ENCODE results near the gene TRPM1.
A peak's percentile ranks its signal among the peaks of the same experiment; 100 is the strongest.

TRPM1 gene

DNA sequence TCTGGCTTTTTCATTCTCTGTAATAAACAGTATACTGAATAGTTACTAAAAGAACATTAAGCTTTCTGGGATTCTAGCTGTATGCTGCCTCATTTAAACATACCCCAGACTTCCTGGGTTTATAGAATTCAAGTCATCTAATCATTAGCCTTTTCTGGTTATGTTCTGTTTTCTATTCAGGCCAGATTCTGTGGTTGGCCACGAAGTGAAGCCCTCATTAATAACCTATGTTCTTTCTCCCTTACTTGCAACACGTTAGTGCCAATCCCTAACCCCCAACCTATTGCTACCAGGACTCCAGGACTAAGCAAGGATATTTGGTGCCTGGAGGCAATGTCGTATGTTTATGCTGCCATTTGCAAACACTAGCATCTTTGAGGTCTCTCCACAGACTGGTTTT lies 81.5 kb downstream of the TRPM1 start:
- DNase-seq (ENCODE audit: low spot score): no peak
- TF ChIP-seq, protein P1, sequence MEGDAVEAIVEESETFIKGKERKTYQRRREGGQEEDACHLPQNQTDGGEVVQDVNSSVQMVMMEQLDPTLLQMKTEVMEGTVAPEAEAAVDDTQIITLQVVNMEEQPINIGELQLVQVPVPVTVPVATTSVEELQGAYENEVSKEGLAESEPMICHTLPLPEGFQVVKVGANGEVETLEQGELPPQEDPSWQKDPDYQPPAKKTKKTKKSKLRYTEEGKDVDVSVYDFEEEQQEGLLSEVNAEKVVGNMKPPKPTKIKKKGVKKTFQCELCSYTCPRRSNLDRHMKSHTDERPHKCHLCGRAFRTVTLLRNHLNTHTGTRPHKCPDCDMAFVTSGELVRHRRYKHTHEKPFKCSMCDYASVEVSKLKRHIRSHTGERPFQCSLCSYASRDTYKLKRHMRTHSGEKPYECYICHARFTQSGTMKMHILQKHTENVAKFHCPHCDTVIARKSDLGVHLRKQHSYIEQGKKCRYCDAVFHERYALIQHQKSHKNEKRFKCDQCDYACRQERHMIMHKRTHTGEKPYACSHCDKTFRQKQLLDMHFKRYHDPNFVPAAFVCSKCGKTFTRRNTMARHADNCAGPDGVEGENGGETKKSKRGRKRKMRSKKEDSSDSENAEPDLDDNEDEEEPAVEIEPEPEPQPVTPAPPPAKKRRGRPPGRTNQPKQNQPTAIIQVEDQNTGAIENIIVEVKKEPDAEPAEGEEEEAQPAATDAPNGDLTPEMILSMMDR (IDR thresholded peaks at IDR 0.05; ENCODE audit: extremely low read depth, missing control alignments): no peak

DNA sequence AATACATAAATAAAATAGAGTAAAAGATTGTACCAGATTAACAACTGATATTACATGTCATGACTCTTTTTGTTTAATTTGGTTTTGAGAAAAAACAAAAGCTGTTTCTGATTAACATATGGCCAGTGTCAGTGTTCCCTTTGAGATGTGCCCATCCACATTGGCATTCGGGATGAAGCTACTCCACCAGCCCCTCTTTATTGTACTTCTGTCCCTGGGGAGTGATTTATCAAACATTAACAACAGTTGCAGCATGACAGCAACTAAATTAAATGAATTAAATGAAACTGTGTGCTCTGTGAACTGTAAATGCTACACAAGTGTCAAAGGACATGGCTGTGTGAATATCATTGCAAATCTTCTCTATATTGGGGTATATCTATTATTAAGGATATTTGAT lies 84.2 kb downstream of the TRPM1 start:
- TF ChIP-seq, protein P1 (IDR thresholded peaks at IDR 0.05; ENCODE audit: extremely low read depth, missing control alignments): no peak
- no peak for DNase-seq (ENCODE audit: low spot score)

DNA sequence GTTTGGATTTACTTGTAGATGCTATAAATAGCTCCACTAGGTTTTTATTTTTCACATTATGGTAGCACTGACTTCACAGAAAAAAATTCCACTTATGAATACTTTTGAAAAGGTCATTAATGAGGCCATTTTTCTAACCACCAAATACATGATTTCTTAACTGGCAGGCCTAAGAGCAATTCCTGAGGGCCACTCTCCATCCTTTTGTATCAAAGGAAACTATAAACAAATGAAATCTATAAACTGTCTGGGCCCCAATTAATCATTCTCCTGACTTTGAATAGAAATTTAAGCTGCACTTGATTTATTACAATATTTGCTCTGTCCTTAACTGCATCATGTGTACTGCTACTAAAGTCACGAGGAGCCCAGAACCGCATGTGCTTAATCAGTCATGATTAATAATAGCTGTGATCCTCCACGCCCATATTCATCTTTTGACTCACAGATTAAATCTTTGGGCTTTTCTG lies 85.0 kb downstream of the TRPM1 start:
- no peak for DNase-seq (ENCODE audit: low spot score)
- TF ChIP-seq, protein P1 (IDR thresholded peaks at IDR 0.05; ENCODE audit: extremely low read depth, missing control alignments): no peak

DNA sequence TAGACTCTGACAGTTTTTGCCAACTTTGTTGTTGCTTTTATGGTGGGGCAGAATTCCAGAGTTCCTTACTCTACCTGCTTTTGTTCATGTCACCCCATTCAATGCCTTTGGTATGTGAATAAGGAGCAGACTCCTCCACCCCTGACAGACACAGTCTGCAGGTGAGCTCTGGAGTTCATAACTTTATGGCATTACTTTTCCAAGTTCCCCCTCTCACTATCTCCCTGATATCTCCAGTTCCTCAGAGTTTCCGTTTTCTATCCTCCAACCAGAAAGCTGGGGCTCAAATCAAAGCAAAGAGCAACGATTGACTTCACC lies 87.0 kb downstream of the TRPM1 start:
- TF ChIP-seq, protein P1 (IDR thresholded peaks at IDR 0.05; ENCODE audit: extremely low read depth, missing control alignments): no peak

DNA sequence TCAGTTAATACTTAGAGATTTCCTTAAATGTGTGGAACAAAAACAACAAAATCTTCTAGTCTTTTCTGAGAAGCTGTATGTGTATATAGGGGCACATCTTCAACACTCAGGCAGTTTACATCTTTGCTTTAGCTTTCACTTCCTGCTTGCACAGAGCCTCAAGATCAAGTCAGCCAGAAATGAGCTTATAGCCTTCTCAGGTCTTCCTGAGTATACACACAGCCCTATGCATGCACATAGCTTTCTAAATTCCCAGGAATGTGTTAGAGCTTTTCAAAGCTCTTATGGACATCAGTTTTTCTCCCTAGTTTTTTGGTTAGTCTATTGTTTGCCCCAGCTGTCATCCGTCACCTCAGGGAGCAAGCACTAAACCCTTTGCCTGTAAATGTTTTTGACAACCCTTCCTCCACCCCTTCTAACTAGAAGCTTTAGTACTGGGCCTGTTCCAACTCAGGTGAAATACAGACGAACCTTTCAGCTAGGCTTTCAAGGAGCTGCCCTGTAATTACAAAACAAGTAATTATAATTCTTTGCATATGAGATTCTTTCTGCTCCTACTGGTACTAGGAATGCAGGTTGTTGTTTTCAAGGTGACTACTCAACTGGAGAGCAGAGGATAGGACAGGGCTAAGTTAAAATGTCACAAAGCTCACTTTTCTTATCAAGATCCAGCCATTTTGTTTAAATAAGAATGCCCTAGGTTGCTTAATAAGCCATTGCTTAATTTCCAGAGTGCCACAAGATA lies 87.5 kb downstream of the TRPM1 start:
- TF ChIP-seq, protein P1 (IDR thresholded peaks at IDR 0.05; ENCODE audit: extremely low read depth, missing control alignments): no peak
- DNase-seq (ENCODE audit: low spot score): peak; percentile 46

More for the DNA sequence above, 87.0 kb downstream of the TRPM1 start:
- DNase-seq (ENCODE audit: low spot score): no peak

DNA sequence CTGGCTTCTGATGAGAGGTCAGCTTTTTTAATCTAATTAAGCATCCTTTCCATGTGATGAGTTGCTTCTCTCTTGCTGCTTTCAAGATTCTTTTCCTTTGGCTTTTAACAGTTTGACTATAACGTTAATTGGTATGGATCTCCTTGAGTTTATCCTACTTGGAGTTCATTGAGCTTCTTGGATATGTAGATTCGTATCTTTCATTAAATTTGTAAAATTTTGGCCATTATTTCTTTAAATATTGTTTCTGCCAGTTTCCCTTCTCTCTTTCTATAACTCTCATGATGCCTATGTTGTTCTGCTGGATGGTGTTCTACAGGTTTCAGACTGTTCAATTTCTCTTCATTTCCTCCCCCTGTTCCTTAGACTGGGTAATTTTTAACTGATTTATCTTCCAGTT lies 89.1 kb downstream of the TRPM1 start:
- TF ChIP-seq, protein P1 (IDR thresholded peaks at IDR 0.05; ENCODE audit: extremely low read depth, missing control alignments): no peak
- DNase-seq (ENCODE audit: low spot score): no peak

DNA sequence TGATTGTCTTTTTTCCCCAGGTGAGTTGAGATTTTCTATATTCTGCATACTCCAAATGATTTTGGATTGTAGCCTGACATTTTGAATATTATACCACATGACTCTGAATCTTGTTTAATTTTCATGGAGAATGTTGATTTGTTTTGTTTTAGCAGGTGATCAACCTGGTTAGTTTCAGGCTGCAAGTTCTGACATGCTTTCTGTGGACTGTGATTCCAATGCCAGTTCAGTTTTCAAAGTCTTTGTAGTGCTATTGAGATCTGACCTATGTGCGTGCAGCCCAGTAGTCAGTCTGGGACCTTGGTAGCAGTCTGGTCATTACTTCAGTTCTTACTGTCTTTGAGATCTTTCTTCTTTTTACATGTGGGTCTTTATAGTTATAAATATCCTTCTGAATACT lies 91.5 kb downstream of the TRPM1 start:
- TF ChIP-seq, protein P1 (IDR thresholded peaks at IDR 0.05; ENCODE audit: extremely low read depth, missing control alignments): no peak
- no peak for DNase-seq (ENCODE audit: low spot score)

Measured in GM20000 (cell line).